Mesendoderm (in vitro differentiated cells): Measurements from ENCODE around the gene TPGS2.

ENCODE experiments used
- DNase-seq: peaks from one replicate; pipeline ENCODE4 v3.0.0; 2013
- H2AK5ac ChIP-seq: 2 replicates; pipeline ENCODE4 v1.6.1; 2013; ENCODE audit warnings: low read length, inconsistent platforms
- H2BK120ac ChIP-seq: 2 replicates; pipeline ENCODE4 v1.6.1; 2013; ENCODE audit warnings: low read depth, mild to moderate bottlenecking, low read length, moderate library complexity, mixed read lengths
- H2BK15ac ChIP-seq: replicated peaks from 2 replicates; pipeline ENCODE4 v1.6.1; 2013; ENCODE audit warnings: low read depth, mild to moderate bottlenecking, moderate library complexity
- H2BK5ac ChIP-seq: 2 replicates; pipeline ENCODE4 v1.6.1; 2013; ENCODE audit warnings: low read length, inconsistent platforms
- H3K18ac ChIP-seq: 2 replicates; pipeline ENCODE4 v1.6.1; 2013; ENCODE audit warnings: mild to moderate bottlenecking, low read length, mixed read lengths
- H3K23ac ChIP-seq: one replicate; pipeline ENCODE4 v1.6.1; 2013; ENCODE audit warnings: low read length
- H3K27ac ChIP-seq: 2 replicates; pipeline ENCODE4 v1.5.1; 2013; ENCODE audit warnings: low read depth, mild to moderate bottlenecking, inconsistent platforms, low read length, moderate library complexity
- H3K27me3 ChIP-seq: 2 replicates; pipeline ENCODE4 v1.6.1; 2013; ENCODE audit warnings: low read length, control low read depth, mild to moderate bottlenecking, inconsistent platforms; ENCODE audit not compliant: insufficient read depth, poor library complexity
- H3K36me3 ChIP-seq: 2 replicates; pipeline ENCODE4 v1.6.1; 2013; ENCODE audit warnings: low read length, inconsistent platforms; ENCODE audit not compliant: control insufficient read depth, insufficient read depth
- H3K4ac ChIP-seq: one replicate; pipeline ENCODE4 v1.6.1; 2013; ENCODE audit warnings: low read depth, mild to moderate bottlenecking, low read length, moderate library complexity
- H3K4me1 ChIP-seq: 2 replicates; pipeline ENCODE4 v1.6.1; 2013; ENCODE audit warnings: low read depth, low read length, inconsistent platforms; ENCODE audit not compliant: control insufficient read depth
- H3K4me2 ChIP-seq: 2 replicates; pipeline ENCODE4 v1.6.1; 2013; ENCODE audit warnings: low read length
- H3K4me3 ChIP-seq: 2 replicates; pipeline ENCODE4 v1.5.1; 2013; ENCODE audit warnings: mild to moderate bottlenecking, low read length
- H3K56ac ChIP-seq: one replicate; pipeline ENCODE4 v1.6.1; 2013; ENCODE audit warnings: low read length
- H3K79me1 ChIP-seq: 2 replicates; pipeline ENCODE4 v1.6.1; 2013; ENCODE audit warnings: low read length, inconsistent platforms
- H3K79me2 ChIP-seq: 2 replicates; pipeline ENCODE4 v1.6.1; 2013; ENCODE audit warnings: mild to moderate bottlenecking, low read length; ENCODE audit not compliant: control insufficient read depth, insufficient read depth
- H3K9ac ChIP-seq: 2 replicates; pipeline ENCODE4 v1.6.1; 2013; ENCODE audit warnings: low read length, inconsistent platforms
- H4K5ac ChIP-seq: one replicate; pipeline ENCODE4 v1.6.1; 2013; ENCODE audit warnings: low read length
- H4K8ac ChIP-seq: one replicate; pipeline ENCODE4 v1.6.1; 2013; ENCODE audit warnings: low read depth, mild to moderate bottlenecking, control low read depth, low read length, moderate library complexity
- WGBS: extraction: QIAGEN DNeasy Blood & Tissue Kit; methylation state at CpG from one replicate; pipeline ENCODE4 v1.1.7; 2013; ENCODE audit warnings: low lambda C conversion rate, missing lambda C conversion rate; ENCODE audit not compliant: insufficient coverage; ENCODE audit errors: extremely low coverage; 5-methylcytosine and 5-hydroxymethylcytosine counted together

Gene TPGS2

GRCh38 chr18:36772241-36772723 lies 56.5 kb downstream of the TPGS2 start:
- no peak overlapping the region for H3K56ac ChIP-seq
- WGBS = no CpG with 5 or more reads among the region's 4 CpGs
- H2AK5ac ChIP-seq = no peak overlapping the region
- H3K4me2 ChIP-seq = no peak overlapping the region
- no peak overlapping the region for H4K5ac ChIP-seq
- H3K4ac ChIP-seq = no peak overlapping the region
- no peak overlapping the region for H3K23ac ChIP-seq
- H3K27ac ChIP-seq = no peak overlapping the region
- H3K79me2 ChIP-seq = no peaks in the 10 kb centered on the region
- H2BK5ac ChIP-seq = no peak overlapping the region
- no peak overlapping the region for H3K18ac ChIP-seq
- H4K8ac ChIP-seq = no peak overlapping the region
- H2BK15ac ChIP-seq = no peak overlapping the region
- no peaks in the 10 kb centered on the region for H3K79me1 ChIP-seq
- no peak overlapping the region for H3K4me3 ChIP-seq
- DNase-seq = no peak
- no peak overlapping the region for H2BK120ac ChIP-seq
- H3K27me3 ChIP-seq = no peaks in the 10 kb centered on the region
- no peaks in the 10 kb centered on the region for H3K36me3 ChIP-seq
- no peaks in the 10 kb centered on the region for H3K4me1 ChIP-seq
- no peak overlapping the region for H3K9ac ChIP-seq

GRCh38 chr18:36771245-36771644 lies 57.6 kb downstream of the TPGS2 start:
- H3K4ac ChIP-seq = no peak overlapping the region

GRCh38 chr18:36770315-36770946 lies 58.4 kb downstream of the TPGS2 start:
- H3K79me2 ChIP-seq = no peaks in the 10 kb centered on the region
- no peak overlapping the region for H3K18ac ChIP-seq
- H3K4me2 ChIP-seq = no peak overlapping the region
- H4K5ac ChIP-seq = no peak overlapping the region
- no peak overlapping the region for H3K9ac ChIP-seq
- H3K4ac ChIP-seq = no peak overlapping the region
- no peak overlapping the region for H2BK5ac ChIP-seq
- no peaks in the 10 kb centered on the region for H3K4me1 ChIP-seq
- no peaks in the 10 kb centered on the region for H3K36me3 ChIP-seq
- H3K79me1 ChIP-seq = no peaks in the 10 kb centered on the region
- H3K56ac ChIP-seq = no peak overlapping the region
- H3K4me3 ChIP-seq = no peak overlapping the region
- H2BK120ac ChIP-seq = no peak overlapping the region
- H4K8ac ChIP-seq = no peak overlapping the region
- H3K27ac ChIP-seq = no peak overlapping the region
- no peak for DNase-seq
- H2BK15ac ChIP-seq = no peak overlapping the region
- no peak overlapping the region for H2AK5ac ChIP-seq
- no CpG with 5 or more reads among the region's 3 CpGs for WGBS
- H3K27me3 ChIP-seq = no peaks in the 10 kb centered on the region
- no peak overlapping the region for H3K23ac ChIP-seq

More at GRCh38 chr18:36771245-36771644, 57.6 kb downstream of the TPGS2 start:
- Histone ChIP-seq H3K4me3 (no peak overlapping the region), H3K4me2 (no peak overlapping the region), H2BK5ac (no peak overlapping the region), H2BK15ac (no peak overlapping the region), H3K23ac (no peak overlapping the region), H2BK120ac (no peak overlapping the region), H3K56ac (no peak overlapping the region), H3K36me3 (no peaks in the 10 kb centered on the region), H3K9ac (no peak overlapping the region), H3K27me3 (no peaks in the 10 kb centered on the region), H3K79me2 (no peaks in the 10 kb centered on the region), H4K5ac (no peak overlapping the region), H3K27ac (no peak overlapping the region), H3K79me1 (no peaks in the 10 kb centered on the region), H4K8ac (no peak overlapping the region), H3K4me1 (no peaks in the 10 kb centered on the region), H3K18ac (no peak overlapping the region), H2AK5ac (no peak overlapping the region)
- WGBS = no CpG with 5 or more reads among the region's 4 CpGs
- peak; percentile 29 for DNase-seq

- DNase-seq = peak; percentile 42
- WGBS = no CpG with 5 or more reads among the region's 6 CpGs
- H3K23ac ChIP-seq = no peak overlapping the region
Measured at GRCh38 chr18:36769611-36770314, 59.0 kb downstream of the TPGS2 start.

GRCh38 chr18:36769172-36769571 lies 59.6 kb downstream of the TPGS2 start:
- DNase-seq = no peak
- no peaks in the 10 kb centered on the region for H3K79me2 ChIP-seq
- no peak overlapping the region for H3K4ac ChIP-seq
- H3K4me2 ChIP-seq = no peak overlapping the region
- no peak overlapping the region for H3K4me3 ChIP-seq
- H3K4me1 ChIP-seq = no peaks in the 10 kb centered on the region
- no peak overlapping the region for H2AK5ac ChIP-seq
- no peak overlapping the region for H2BK5ac ChIP-seq
- no peak overlapping the region for H2BK15ac ChIP-seq
- H3K56ac ChIP-seq = no peak overlapping the region
- H3K27me3 ChIP-seq = no peaks in the 10 kb centered on the region
- H3K27ac ChIP-seq = no peak overlapping the region
- no peak overlapping the region for H4K8ac ChIP-seq
- no peak overlapping the region for H4K5ac ChIP-seq
- H3K9ac ChIP-seq = no peak overlapping the region
- H2BK120ac ChIP-seq = no peak overlapping the region
- H3K23ac ChIP-seq = no peak overlapping the region
- no peaks in the 10 kb centered on the region for H3K36me3 ChIP-seq
- no CpG with 5 or more reads among the region's 10 CpGs for WGBS
- H3K79me1 ChIP-seq = no peaks in the 10 kb centered on the region
- H3K18ac ChIP-seq = no peak overlapping the region

More at GRCh38 chr18:36769611-36770314, 59.0 kb downstream of the TPGS2 start:
- H3K9ac ChIP-seq = no peak overlapping the region
- H4K8ac ChIP-seq = no peak overlapping the region
- H3K4me3 ChIP-seq = no peak overlapping the region
- H3K56ac ChIP-seq = no peak overlapping the region
- no peaks in the 10 kb centered on the region for H3K36me3 ChIP-seq
- H3K18ac ChIP-seq = no peak overlapping the region
- H3K4ac ChIP-seq = no peak overlapping the region
- H2AK5ac ChIP-seq = no peak overlapping the region
- H4K5ac ChIP-seq = no peak overlapping the region
- no peak overlapping the region for H3K27ac ChIP-seq
- H3K4me2 ChIP-seq = no peak overlapping the region
- no peak overlapping the region for H2BK15ac ChIP-seq
- H3K79me2 ChIP-seq = no peaks in the 10 kb centered on the region
- H3K79me1 ChIP-seq = no peaks in the 10 kb centered on the region
- no peaks in the 10 kb centered on the region for H3K27me3 ChIP-seq
- H3K4me1 ChIP-seq = no peaks in the 10 kb centered on the region
- no peak overlapping the region for H2BK120ac ChIP-seq
- no peak overlapping the region for H2BK5ac ChIP-seq
